GM23248 (cell line): ENCODE measurements around the gene DNAJC2.

Experiments
- EZH2 ChIP-seq: fragments of 200-600 bp; sonication (generic); IDR thresholded peaks from 2 replicates; pipeline ENCODE4 v1.6.1; 2018; ENCODE audit warnings: antibody characterized with exemption, mild to moderate bottlenecking; ENCODE audit not compliant: insufficient read depth, poor library complexity, severe bottlenecking
- EZH2phosphoT487 ChIP-seq: fragments of 200-600 bp; sonication (generic); IDR thresholded peaks from 2 replicates; pipeline ENCODE4 v1.6.1; 2018; ENCODE audit warnings: antibody characterized with exemption, moderate library complexity, mild to moderate bottlenecking, low read depth; ENCODE audit not compliant: insufficient read depth

- TF ChIP-seq EZH2 = no peak
- TF ChIP-seq EZH2phosphoT487 = no peak
Measured at GRCh38 chr7:103373866-103374643, 29.5 kb upstream of the DNAJC2 start.
